GM23338 (cell line): Measurements from ENCODE around the gene TMEM117.

Experiments used
- CREB1 ChIP-seq: fragments of 250-450 bp; sonication (Bioruptor Pico); IDR thresholded peaks from 2 replicates; pipeline ENCODE4 v1.5.0; 2020; ENCODE audit warnings: low read depth, mild to moderate bottlenecking, moderate library complexity
- EZH2 ChIP-seq: fragments of 200-600 bp; sonication (generic); IDR thresholded peaks from one replicate; pipeline ENCODE4 v1.8.0; 2017; ENCODE audit warnings: antibody characterized with exemption, mild to moderate bottlenecking, low read depth; ENCODE audit not compliant: unreplicated experiment
- EZH2phosphoT487 ChIP-seq: fragments of 200-600 bp; sonication (generic); IDR thresholded peaks from one replicate; pipeline ENCODE4 v1.8.1; 2018; ENCODE audit warnings: antibody characterized with exemption; ENCODE audit not compliant: unreplicated experiment
- JUNB ChIP-seq: IDR thresholded peaks from one replicate; pipeline ENCODE4 v1.6.1; 2016; ENCODE audit warnings: antibody characterized with exemption; ENCODE audit not compliant: unreplicated experiment
- NANOG ChIP-seq: IDR thresholded peaks from 2 replicates; pipeline ENCODE4 v1.6.1; 2016; ENCODE audit warnings: antibody characterized with exemption, borderline replicate concordance
- POLR2AphosphoS5 ChIP-seq: IDR thresholded peaks from 2 replicates; pipeline ENCODE4 v1.6.1; 2016; ENCODE audit warnings: antibody characterized with exemption, low read depth
- STAT1 ChIP-seq: IDR thresholded peaks from one replicate; pipeline ENCODE4 v1.6.1; 2016; ENCODE audit warnings: antibody characterized with exemption; ENCODE audit not compliant: unreplicated experiment
- ZNF114 ChIP-seq: fragments of 250-450 bp; sonication (Bioruptor Pico); IDR thresholded peaks from 2 replicates; pipeline ENCODE4 v1.5.0; 2020; ENCODE audit warnings: mild to moderate bottlenecking, moderate library complexity
- TF ChIP-seq, protein P1 (sequence below), 2 experiments: fragments of 200-600 bp in 1 of 2; sonication (generic) in 1 of 2; conservative IDR thresholded peaks; 2 replicates each; pipeline versions ENCODE4 v1.5.1 to v1.6.1; 2016 to 2017; ENCODE audit warnings: antibody characterized with exemption in 2 of 2, low read depth in 2 of 2, mild to moderate bottlenecking in 2 of 2, moderate library complexity in 1 of 2
- TF ChIP-seq, protein P2 (sequence below): IDR thresholded peaks from one replicate; pipeline ENCODE4 v1.6.1; 2018; ENCODE audit warnings: antibody characterized with exemption; ENCODE audit not compliant: unreplicated experiment
- TF ChIP-seq, protein P3 (sequence below): fragments of 250-450 bp; sonication (Bioruptor Pico); IDR thresholded peaks from 2 replicates; pipeline ENCODE4 v1.5.0; 2020; ENCODE audit warnings: mild to moderate bottlenecking, moderate library complexity
- TF ChIP-seq, protein P4 (sequence below): IDR thresholded peaks from 2 replicates; pipeline ENCODE4 v1.6.1; 2016; ENCODE audit warnings: antibody characterized with exemption

DNA sequence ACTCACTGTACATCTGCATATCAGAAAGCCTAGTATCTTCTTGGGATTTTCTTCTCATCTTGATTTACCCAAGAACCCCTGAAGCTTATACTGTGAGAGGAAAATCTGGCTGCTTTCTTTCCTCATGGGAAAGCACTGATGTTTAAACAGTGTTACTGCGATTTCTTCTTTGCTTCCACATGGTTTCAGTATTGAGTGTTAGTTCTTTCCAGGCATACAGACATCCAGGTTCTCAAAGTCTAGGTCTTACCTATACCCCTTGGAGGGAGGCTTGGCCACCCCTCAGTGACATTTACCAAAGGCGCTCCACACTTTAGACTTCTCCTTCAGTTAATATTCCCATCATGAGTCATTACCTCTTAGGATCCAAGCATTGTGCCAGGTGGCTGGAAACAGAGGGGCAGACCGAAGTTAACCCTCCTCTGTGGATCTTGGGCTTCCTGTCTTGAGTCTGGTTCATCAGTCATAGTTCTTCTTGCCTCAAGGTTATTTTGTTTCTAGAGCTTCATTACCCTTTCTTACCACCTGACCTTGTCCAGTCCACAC, 79.1 kb downstream of the TMEM117 start:
- TF ChIP-seq POLR2AphosphoS5 (no peak), EZH2 (no peak), EZH2phosphoT487 (no peak), JUNB (no peak), CREB1 (no peak), ZNF114 (CRISPR knock-in tag) (no peak), STAT1 (no peak), NANOG (no peak)
- TF ChIP-seq, protein P1, sequence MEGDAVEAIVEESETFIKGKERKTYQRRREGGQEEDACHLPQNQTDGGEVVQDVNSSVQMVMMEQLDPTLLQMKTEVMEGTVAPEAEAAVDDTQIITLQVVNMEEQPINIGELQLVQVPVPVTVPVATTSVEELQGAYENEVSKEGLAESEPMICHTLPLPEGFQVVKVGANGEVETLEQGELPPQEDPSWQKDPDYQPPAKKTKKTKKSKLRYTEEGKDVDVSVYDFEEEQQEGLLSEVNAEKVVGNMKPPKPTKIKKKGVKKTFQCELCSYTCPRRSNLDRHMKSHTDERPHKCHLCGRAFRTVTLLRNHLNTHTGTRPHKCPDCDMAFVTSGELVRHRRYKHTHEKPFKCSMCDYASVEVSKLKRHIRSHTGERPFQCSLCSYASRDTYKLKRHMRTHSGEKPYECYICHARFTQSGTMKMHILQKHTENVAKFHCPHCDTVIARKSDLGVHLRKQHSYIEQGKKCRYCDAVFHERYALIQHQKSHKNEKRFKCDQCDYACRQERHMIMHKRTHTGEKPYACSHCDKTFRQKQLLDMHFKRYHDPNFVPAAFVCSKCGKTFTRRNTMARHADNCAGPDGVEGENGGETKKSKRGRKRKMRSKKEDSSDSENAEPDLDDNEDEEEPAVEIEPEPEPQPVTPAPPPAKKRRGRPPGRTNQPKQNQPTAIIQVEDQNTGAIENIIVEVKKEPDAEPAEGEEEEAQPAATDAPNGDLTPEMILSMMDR (conservative IDR thresholded peaks at IDR 0.05; ENCODE audit: low read depth in 2 of 2): peak; percentile 57 to 71
- TF ChIP-seq, protein P2, sequence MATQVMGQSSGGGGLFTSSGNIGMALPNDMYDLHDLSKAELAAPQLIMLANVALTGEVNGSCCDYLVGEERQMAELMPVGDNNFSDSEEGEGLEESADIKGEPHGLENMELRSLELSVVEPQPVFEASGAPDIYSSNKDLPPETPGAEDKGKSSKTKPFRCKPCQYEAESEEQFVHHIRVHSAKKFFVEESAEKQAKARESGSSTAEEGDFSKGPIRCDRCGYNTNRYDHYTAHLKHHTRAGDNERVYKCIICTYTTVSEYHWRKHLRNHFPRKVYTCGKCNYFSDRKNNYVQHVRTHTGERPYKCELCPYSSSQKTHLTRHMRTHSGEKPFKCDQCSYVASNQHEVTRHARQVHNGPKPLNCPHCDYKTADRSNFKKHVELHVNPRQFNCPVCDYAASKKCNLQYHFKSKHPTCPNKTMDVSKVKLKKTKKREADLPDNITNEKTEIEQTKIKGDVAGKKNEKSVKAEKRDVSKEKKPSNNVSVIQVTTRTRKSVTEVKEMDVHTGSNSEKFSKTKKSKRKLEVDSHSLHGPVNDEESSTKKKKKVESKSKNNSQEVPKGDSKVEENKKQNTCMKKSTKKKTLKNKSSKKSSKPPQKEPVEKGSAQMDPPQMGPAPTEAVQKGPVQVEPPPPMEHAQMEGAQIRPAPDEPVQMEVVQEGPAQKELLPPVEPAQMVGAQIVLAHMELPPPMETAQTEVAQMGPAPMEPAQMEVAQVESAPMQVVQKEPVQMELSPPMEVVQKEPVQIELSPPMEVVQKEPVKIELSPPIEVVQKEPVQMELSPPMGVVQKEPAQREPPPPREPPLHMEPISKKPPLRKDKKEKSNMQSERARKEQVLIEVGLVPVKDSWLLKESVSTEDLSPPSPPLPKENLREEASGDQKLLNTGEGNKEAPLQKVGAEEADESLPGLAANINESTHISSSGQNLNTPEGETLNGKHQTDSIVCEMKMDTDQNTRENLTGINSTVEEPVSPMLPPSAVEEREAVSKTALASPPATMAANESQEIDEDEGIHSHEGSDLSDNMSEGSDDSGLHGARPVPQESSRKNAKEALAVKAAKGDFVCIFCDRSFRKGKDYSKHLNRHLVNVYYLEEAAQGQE: no peak
- TF ChIP-seq, protein P3, sequence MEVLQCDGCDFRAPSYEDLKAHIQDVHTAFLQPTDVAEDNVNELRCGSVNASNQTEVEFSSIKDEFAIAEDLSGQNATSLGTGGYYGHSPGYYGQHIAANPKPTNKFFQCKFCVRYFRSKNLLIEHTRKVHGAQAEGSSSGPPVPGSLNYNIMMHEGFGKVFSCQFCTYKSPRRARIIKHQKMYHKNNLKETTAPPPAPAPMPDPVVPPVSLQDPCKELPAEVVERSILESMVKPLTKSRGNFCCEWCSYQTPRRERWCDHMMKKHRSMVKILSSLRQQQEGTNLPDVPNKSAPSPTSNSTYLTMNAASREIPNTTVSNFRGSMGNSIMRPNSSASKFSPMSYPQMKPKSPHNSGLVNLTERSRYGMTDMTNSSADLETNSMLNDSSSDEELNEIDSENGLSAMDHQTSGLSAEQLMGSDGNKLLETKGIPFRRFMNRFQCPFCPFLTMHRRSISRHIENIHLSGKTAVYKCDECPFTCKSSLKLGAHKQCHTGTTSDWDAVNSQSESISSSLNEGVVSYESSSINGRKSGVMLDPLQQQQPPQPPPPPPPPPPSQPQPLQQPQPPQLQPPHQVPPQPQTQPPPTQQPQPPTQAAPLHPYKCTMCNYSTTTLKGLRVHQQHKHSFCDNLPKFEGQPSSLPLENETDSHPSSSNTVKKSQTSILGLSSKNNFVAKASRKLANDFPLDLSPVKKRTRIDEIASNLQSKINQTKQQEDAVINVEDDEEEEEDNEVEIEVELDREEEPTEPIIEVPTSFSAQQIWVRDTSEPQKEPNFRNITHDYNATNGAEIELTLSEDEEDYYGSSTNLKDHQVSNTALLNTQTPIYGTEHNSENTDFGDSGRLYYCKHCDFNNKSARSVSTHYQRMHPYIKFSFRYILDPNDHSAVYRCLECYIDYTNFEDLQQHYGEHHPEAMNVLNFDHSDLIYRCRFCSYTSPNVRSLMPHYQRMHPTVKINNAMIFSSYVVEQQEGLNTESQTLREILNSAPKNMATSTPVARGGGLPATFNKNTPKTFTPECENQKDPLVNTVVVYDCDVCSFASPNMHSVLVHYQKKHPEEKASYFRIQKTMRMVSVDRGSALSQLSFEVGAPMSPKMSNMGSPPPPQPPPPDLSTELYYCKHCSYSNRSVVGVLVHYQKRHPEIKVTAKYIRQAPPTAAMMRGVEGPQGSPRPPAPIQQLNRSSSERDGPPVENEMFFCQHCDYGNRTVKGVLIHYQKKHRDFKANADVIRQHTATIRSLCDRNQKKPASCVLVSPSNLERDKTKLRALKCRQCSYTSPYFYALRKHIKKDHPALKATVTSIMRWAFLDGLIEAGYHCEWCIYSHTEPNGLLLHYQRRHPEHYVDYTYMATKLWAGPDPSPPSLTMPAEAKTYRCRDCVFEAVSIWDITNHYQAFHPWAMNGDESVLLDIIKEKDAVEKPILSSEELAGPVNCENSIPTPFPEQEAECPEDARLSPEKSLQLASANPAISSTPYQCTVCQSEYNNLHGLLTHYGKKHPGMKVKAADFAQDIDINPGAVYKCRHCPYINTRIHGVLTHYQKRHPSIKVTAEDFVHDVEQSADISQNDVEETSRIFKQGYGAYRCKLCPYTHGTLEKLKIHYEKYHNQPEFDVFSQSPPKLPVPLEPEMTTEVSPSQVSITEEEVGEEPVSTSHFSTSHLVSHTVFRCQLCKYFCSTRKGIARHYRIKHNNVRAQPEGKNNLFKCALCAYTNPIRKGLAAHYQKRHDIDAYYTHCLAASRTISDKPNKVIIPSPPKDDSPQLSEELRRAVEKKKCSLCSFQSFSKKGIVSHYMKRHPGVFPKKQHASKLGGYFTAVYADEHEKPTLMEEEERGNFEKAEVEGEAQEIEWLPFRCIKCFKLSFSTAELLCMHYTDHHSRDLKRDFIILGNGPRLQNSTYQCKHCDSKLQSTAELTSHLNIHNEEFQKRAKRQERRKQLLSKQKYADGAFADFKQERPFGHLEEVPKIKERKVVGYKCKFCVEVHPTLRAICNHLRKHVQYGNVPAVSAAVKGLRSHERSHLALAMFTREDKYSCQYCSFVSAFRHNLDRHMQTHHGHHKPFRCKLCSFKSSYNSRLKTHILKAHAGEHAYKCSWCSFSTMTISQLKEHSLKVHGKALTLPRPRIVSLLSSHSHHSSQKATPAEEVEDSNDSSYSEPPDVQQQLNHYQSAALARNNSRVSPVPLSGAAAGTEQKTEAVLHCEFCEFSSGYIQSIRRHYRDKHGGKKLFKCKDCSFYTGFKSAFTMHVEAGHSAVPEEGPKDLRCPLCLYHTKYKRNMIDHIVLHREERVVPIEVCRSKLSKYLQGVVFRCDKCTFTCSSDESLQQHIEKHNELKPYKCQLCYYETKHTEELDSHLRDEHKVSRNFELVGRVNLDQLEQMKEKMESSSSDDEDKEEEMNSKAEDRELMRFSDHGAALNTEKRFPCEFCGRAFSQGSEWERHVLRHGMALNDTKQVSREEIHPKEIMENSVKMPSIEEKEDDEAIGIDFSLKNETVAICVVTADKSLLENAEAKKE: no peak
- TF ChIP-seq, protein P4, sequence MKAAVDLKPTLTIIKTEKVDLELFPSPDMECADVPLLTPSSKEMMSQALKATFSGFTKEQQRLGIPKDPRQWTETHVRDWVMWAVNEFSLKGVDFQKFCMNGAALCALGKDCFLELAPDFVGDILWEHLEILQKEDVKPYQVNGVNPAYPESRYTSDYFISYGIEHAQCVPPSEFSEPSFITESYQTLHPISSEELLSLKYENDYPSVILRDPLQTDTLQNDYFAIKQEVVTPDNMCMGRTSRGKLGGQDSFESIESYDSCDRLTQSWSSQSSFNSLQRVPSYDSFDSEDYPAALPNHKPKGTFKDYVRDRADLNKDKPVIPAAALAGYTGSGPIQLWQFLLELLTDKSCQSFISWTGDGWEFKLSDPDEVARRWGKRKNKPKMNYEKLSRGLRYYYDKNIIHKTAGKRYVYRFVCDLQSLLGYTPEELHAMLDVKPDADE: no peak
